Stimulated activated CD4-positive, alpha-beta T cell treated with anti-CD3 and anti-CD28 coated beads, Interleukin-1b, Interleukin-23, amount 100 ng/mL, for 24 hours (primary cell): Measurements from ENCODE around the gene SIMC1.
A peak's percentile ranks its signal among the peaks of the same experiment; 100 is the strongest.

Experiments
- DNase-seq, 4 experiments: peaks; one replicate each; pipeline ENCODE4 v3.0.0-alpha.2; 2020; ENCODE audit warnings: low read depth in 4 of 4, low spot score in 1 of 4

Gene SIMC1

GRCh38 chr5:176361437-176362232, 123.4 kb downstream of the SIMC1 start, which contains the start of gene KIAA1191:
Gene KIAA1191 (minus strand): TSS chr5:176361764. CDS start chr5:176359508, 2,256 bp downstream.
- DNase-seq, result peak; percentile 78 to 92 (median 82)

DNA sequence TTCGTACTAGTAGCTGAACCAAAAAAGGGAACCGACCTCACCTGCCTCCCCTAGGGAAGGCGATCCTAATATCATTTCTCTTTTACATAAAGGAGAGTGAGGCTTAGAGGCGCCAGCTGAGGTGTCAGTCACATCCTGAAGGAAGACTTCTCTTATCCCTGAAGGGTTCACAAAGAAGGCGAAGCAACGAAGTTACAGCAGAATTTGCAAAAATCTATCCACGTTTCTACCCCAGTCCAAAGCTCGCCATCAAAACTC, 123.9 kb downstream of the SIMC1 start:
- no peak for DNase-seq

GRCh38 chr5:176364765-176365350, 126.6 kb downstream of the SIMC1 start:
- no peak for DNase-seq

DNA sequence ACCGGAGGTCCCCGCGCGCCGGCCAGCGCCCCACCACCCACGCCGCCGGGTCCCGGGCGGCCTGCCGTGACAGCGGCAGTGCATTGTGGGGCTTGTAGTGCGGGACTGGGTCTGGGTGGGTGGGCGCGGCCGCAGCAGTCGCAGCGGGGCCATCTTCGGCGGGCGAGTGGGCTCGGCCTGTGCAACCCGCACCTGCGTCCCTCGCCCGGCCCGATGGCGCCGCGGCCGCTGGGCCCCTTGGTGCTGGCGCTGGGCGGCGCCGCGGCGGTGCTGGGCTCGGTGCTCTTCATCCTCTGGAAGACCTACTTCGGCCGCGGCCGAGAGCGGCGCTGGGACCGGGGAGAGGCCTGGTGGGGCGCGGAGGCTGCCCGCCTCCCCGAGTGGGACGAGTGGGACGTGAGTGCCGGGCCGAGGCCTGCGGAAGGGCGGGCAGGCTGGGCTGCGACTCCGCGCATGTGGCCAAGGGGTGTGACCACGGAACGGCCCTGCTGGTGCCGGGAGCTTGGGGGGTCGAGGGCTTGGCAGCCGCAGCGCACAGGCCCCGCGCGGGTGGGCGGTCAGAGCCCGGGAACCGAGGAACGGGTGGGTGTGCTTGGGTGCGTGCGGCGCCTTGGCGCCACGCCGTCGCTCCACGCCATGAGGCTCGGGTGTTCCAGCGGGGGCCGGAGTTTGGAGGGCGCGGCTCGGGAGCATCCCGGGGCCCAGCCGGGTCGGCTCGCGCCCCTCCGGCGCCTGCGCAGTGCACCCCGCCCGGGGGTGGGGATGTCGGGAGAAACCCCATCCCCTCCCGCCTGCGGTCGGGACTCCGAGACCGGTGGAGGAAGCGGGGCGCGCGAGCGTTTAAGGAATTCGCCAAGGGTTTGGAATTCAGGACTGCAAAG, 127.4 kb downstream of the SIMC1 start, which contains the start of gene ARL10:
TSS of gene ARL10 (plus strand) at position 137 of the 881 bp plus-strand sequence. CDS start at position 214, 77 bp downstream.
- DNase-seq, result peak in 3 of 4 experiments; percentile 29 to 59 (median 55)

DNA sequence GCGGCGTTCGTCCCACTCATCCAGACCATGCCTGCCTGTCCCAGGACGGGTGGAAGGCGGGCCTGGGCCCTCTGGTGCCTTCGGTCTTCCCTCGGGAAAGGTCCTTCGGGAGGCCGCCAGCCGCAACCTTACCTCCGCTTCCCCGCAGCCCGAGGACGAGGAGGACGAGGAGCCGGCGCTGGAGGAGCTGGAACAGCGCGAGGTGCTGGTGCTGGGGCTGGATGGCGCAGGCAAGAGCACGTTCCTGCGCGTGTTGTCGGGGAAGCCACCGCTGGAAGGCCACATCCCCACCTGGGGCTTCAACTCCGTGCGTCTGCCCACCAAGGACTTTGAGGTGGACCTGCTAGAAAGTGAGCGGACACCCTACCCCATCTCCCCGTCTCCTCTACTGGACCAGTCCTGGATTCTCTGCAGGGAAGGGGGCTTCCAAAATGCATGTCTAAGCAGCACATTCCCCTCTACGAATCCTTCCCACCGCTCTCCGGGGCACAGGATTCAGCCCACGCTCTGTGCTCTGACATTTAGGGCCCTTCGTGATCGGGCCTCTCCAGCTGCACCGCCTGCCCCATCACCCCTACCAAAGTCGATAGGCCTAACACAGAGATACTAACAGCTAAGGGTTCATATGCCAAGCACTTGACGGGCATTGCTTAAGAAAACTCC, 128.1 kb downstream of the SIMC1 start:
- DNase-seq, result no peak

- no peak for DNase-seq
These were observed 130.5 kb downstream of the SIMC1 start for GRCh38 chr5:176368726-176369125.

GRCh38 chr5:176369934-176370711, 131.9 kb downstream of the SIMC1 start:
- DNase-seq, result no peak

DNA sequence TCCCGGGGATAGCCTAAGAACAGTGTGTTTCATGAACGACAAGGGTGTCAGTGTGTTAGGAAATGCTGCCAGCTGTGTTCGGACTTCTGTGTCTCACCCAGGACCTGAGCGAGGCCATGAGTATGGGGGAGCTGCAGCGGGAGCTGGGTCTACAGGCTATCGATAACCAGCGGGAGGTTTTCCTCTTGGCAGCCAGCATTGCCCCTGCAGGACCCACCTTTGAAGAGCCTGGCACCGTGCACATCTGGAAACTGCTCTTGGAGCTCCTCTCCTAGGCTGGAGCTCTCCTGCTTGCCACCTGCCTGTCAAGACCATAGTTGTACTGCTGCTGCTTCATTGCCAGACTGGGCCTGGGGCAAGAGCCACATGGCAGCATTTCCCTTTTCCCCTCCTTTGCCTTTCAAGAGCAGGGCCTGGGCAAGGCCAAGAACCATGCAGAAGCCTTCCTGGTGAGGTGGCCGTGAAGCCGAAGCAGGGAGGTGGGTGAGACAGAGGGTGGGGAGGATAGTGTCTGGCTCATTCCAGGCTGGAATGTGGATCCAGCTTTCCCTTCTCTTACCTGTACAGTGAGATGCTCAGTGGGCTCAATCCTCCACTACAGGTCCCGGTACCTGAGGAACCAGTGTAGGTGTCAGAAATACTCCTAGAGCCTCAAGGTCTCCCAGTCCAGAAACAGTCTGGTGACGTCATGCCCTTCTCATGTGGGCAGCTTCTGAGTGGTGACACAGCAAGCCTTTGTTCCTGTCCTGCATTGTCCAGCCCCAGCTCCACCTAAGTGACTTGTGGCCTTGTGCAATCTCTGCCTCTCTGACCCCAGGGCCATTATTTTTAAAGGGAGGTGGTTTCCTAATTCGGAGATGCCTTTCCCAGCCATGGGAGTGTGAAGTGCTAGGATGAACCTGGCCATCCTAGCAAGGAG, 133.7 kb downstream of the SIMC1 start:
- no peak for DNase-seq

DNA sequence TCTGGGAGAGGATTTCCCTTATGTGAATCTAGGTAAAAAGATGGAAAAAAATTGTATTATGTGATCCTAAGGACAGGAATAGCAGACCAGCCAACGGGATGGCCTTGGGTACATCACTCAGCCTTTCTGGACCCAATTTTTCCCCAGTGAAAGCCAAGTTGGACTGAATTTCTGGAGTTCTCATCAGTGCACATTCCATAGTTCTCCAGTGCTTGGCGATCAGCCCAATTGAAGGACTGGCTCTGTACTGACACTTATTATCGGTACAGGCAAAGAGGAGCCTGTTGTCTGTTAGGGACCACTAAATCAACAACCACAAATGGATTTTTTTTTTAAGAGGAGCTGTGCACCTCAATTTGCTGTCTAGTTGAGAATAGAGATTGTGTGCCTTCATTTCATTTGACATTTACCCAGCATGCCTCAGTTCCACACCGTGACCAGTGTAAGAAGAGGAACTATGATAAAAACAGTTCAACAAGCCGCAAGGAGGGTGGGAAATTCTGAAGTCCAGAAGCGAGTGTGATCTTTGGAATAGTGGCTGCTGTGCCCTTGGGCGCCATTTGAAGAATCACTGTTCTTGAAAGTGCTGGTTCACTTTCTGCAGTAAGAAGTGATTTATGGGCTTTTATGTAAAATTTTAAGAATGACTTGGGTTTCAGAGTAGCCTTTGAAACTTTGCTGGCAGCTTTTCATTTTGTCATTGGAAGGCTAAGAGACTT, 135.0 kb downstream of the SIMC1 start:
- DNase-seq, result no peak

GRCh38 chr5:176379881-176380280, 141.7 kb downstream of the SIMC1 start:
- no peak for DNase-seq

DNA sequence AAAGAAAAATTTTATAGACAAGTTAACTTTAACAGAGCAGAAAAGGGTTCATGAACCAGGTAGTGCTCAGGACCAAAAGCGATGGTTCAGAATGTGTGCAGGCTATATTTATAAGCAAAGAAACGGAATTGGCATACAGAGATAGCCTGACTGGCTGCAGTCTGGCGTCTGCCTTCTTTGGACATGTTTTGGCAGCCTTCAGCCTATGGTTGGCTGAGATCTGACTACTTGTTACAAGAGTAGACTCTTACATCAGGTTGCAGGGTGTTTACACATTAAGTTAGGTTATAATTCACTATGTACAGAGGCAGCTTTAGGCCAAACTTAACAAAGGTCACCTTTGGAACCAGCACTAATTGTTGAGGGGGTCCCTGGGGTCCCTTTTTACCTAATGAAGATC, 143.2 kb downstream of the SIMC1 start:
- DNase-seq, result no peak

- no peak for DNase-seq
These were observed 143.8 kb downstream of the SIMC1 start for GRCh38 chr5:176381979-176382378.

GRCh38 chr5:176382721-176383120, 144.5 kb downstream of the SIMC1 start:
- no peak for DNase-seq

- DNase-seq, result no peak
These were observed 145.2 kb downstream of the SIMC1 start for GRCh38 chr5:176383248-176383905.

GRCh38 chr5:176383961-176384360, 145.7 kb downstream of the SIMC1 start:
- no peak for DNase-seq

DNA sequence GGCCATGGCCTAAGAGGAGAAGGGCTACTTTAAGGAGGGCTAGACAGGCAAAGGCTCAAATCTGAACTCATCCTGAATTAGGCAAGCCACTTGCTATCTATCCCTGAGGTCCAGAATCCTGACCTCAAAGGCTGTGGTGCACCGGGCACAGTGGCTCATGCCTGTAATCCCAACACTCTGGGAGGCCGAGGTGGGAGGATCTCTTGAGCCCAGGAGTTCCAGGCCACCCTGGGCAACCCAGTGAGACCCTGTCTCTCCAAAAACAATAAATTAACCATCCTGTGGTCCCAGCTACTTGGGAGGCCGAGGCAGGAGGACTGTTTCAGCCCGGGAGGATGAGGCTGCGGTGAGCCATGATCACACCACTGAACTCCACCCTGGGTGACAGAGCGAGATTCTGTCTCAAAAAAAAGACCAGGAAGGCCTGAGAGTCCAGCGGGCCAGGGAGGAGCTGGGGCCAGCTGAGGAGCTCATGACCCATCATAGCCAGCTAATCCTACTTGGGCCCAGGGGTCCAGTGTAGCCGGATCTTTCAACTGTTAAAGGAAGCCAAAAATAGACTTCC, 146.2 kb downstream of the SIMC1 start:
- no peak for DNase-seq

- no peak for DNase-seq
These were observed 146.8 kb downstream of the SIMC1 start for GRCh38 chr5:176384991-176385390.

DNA sequence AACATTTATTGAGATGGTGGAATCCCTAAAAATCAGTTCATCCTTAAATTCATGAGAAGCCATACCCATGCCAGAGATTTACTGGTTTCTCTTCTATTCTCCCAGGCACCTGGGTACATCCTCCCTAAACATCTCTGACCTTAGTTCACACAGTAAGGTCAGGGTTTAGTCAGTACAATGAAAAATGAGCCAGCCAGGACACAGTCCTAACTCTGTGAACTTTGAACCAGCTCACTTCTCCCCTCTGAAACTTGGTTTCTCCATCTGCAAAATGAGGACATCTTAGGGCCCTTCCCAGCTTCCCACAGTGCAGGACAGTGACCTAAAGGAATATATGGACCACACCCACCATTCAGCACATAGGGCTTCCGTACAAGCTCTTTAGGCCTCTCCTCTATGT, 148.3 kb downstream of the SIMC1 start:
- no peak for DNase-seq
